AG04450 (cell line): ENCODE measurements around the gene METTL9. TPM values are rescaled to one million over a fixed set of nuclear protein-coding genes. Genes with fewer than 3 reads are reported as not detected.

ENCODE experiments used
- CTCF ChIA-PET: fragments of 300-600, 350-600 bp; formaldehyde crosslinking; extraction: SDS; loops from one replicate; lab custom pipeline; 2022; ENCODE audit warnings: antibody characterized with exemption, inconsistent platforms; lab: Charles Lee
- POLR2A ChIA-PET: fragments of 350-600 bp; formaldehyde crosslinking; extraction: SDS; loops from one replicate; lab custom pipeline; 2021; ENCODE audit warnings: antibody characterized with exemption, inconsistent platforms; lab: Yijun Ruan, JAX
- DNase-seq: peaks from one replicate; pipeline ENCODE4 v3.0.0-alpha.2; 2011; ENCODE audit warnings: low read depth, low spot score
- H3K27ac ChIP-seq: one replicate; pipeline ENCODE4 v1.5.1; 2012; ENCODE audit warnings: low read depth, low read length, control low read depth
- H3K27me3 ChIP-seq: one replicate; pipeline ENCODE4 v1.6.0; 2012; ENCODE audit warnings: low read length; ENCODE audit not compliant: control insufficient read depth, insufficient read depth
- H3K4me3 ChIP-seq: 2 replicates; pipeline ENCODE4 v1.5.1; 2011; ENCODE audit warnings: mild to moderate bottlenecking, low read depth, low read length, control low read depth
- H3K9me3 ChIP-seq: 2 replicates; pipeline ENCODE4 v1.5.1; 2012; ENCODE audit warnings: low read length; ENCODE audit not compliant: control insufficient read depth, insufficient read depth
- polyA plus RNA-seq: library from polyadenylated mRNA; depleted of rRNA; stranded (reverse); fragments of >200 nt; gene quantifications from 2 replicates; pipeline ENCODE4 v1.2.3, GENCODE V29; 2011
- TF ChIP-seq, protein P1 (sequence below): IDR thresholded peaks from 2 replicates; pipeline ENCODE4 v1.5.1; 2011; ENCODE audit warnings: low read depth, low read length, control low read depth, inconsistent platforms

Gene METTL9
- polyA plus RNA-seq, 1 experiment: 142 TPM

DNA sequence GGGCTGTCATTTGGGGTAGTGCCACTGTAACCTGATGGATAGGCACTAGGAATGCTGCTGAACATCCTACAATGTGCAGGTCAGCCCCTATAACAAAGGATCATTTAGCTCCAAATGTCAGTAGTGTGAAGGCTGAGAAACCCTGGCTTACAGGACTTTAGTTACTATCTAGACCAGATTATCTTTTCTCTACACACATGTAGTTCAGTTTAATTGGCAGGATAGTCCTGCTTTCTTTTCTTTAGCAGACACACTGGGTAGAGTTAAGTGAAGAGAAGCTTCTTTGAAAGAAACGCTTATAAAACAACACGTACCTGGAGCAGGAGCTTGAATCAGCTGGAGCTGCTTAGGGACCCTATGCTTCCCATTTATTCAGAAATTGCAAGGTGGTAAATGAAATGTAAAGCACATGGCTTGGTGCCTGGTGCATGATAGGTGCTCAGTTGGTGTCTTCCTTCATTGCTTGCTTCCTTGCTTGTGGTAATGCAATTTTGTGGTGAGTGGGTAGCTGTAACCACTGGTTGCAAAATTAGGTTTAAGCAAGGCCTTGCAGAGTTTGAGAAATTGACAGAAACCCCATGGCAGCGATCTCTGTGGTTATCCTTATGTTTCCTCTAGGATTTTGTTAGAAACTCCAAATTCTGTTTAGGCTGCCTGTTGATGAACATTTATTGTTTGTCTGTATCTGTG is 9.4 kb downstream of the METTL9 start:
- Histone ChIP-seq H3K4me3 (no peak overlapping the region), H3K9me3 (no peaks in the 10 kb centered on the region), H3K27me3 (no peaks in the 10 kb centered on the region), H3K27ac (no peak overlapping the region)
- POLR2A ChIA-PET: no interaction called here
- CTCF ChIA-PET: interaction anchor here (2.1 kb wide), 1 partner anchor 48 kb away, joined by 16 read pairs; no protein-coding TSS in a partner anchor
- TF ChIP-seq, protein P1, sequence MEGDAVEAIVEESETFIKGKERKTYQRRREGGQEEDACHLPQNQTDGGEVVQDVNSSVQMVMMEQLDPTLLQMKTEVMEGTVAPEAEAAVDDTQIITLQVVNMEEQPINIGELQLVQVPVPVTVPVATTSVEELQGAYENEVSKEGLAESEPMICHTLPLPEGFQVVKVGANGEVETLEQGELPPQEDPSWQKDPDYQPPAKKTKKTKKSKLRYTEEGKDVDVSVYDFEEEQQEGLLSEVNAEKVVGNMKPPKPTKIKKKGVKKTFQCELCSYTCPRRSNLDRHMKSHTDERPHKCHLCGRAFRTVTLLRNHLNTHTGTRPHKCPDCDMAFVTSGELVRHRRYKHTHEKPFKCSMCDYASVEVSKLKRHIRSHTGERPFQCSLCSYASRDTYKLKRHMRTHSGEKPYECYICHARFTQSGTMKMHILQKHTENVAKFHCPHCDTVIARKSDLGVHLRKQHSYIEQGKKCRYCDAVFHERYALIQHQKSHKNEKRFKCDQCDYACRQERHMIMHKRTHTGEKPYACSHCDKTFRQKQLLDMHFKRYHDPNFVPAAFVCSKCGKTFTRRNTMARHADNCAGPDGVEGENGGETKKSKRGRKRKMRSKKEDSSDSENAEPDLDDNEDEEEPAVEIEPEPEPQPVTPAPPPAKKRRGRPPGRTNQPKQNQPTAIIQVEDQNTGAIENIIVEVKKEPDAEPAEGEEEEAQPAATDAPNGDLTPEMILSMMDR: no peak
- DNase-seq: no peak

DNA sequence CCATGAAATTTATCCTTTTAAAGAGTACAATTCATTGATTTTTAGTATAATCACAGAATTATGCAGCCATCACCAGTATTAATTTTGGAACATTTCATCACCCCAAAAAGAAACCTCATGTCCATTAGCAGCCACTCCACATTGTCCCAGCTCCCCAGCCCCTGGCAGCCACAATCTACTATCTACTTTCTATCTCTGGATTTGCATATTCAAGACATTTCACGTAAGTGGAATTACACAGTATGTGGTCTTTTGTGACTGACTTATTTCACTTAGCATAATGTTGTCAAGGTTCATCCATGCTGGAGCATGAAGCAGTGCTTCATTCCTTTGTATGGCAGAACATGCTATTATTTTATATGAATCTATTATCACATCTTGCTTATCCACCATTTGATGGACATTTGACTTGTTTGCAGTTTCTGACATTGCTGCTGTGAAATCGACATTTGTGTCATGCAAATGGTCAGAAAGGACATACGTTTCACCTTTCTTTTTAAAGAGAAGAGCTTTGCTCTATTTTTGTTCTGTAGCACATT is 10.7 kb downstream of the METTL9 start:
- POLR2A ChIA-PET: no interaction called here
- no peaks in the 10 kb centered on the region for H3K27me3 ChIP-seq
- DNase-seq: no peak
- H3K27ac ChIP-seq: no peak overlapping the region
- no peaks in the 10 kb centered on the region for H3K9me3 ChIP-seq
- CTCF ChIA-PET: interaction anchor here (1.3 to 3.0 kb wide), 2 partner anchors 31 to 48 kb away, joined by 5 to 20 read pairs; no protein-coding TSS in a partner anchor
- TF ChIP-seq, protein P1: no peak
- H3K4me3 ChIP-seq: no peak overlapping the region

DNA sequence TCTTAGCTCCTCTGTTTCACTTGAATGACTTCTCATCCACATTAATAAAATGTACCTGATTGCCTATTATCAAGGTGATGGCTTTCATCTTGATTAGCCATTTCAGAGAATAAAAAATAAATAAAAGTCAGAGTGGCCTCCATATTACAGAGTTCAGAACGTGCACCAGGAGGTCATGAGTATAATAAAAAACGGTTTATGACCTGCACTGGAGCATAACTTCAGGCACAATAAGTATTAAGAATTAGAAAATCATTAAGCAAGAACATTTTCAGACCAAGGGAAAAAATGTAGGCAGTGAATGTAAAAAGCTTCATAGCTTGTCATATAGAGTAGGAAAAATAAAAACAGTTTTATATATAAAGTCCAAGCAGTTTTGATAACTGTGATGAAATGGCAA is 11.4 kb downstream of the METTL9 start:
- TF ChIP-seq, protein P1: no peak
- no peak overlapping the region for H3K27ac ChIP-seq
- POLR2A ChIA-PET: no interaction called here
- DNase-seq: no peak
- CTCF ChIA-PET: interaction anchor here (0.7 to 3.0 kb wide), 3 partner anchors 16 to 47 kb away, joined by 3 to 20 read pairs (median 5); no protein-coding TSS in a partner anchor
- no peaks in the 10 kb centered on the region for H3K9me3 ChIP-seq
- H3K4me3 ChIP-seq: no peak overlapping the region
- no peaks in the 10 kb centered on the region for H3K27me3 ChIP-seq

DNA sequence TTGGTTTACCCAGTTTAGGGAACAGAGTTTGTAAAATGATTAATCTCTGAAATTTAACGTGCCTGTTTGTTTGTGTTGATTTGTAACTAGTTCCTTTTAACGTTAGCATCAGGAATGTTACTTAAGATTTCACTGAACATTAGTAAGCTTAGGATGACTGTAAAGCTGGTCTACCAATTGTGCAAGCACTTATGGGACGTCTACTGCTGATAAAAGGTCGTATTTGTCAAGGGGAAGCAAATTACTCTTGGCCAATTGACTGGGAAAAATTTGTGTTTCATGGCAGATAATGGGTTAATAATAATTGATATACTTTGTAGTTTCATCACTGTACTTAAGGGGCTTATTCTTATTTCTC is 11.8 kb downstream of the METTL9 start:
- no peaks in the 10 kb centered on the region for H3K9me3 ChIP-seq
- POLR2A ChIA-PET: no interaction called here
- H3K27ac ChIP-seq: no peak overlapping the region
- TF ChIP-seq, protein P1: no peak
- H3K4me3 ChIP-seq: no peak overlapping the region
- no peaks in the 10 kb centered on the region for H3K27me3 ChIP-seq
- CTCF ChIA-PET: interaction anchor here (0.7 to 3.0 kb wide), 4 partner anchors 17 to 46 kb away, joined by 3 to 20 read pairs (median 4); no protein-coding TSS in a partner anchor
- DNase-seq: no peak
